ENCODE data around the gene ACOXL. TPM values are rescaled to one million over a fixed set of nuclear protein-coding genes. Genes with fewer than 3 reads are reported as not detected.

Gene ACOXL
- total and polyA plus RNA-seq, 9 of the 15 experiments (the other 6 are each of a cell fraction or from before 2014, with no cell fraction given) = 0.31 to 0.56 TPM; not detected in 7

- TF ChIP-seq, protein P1, sequence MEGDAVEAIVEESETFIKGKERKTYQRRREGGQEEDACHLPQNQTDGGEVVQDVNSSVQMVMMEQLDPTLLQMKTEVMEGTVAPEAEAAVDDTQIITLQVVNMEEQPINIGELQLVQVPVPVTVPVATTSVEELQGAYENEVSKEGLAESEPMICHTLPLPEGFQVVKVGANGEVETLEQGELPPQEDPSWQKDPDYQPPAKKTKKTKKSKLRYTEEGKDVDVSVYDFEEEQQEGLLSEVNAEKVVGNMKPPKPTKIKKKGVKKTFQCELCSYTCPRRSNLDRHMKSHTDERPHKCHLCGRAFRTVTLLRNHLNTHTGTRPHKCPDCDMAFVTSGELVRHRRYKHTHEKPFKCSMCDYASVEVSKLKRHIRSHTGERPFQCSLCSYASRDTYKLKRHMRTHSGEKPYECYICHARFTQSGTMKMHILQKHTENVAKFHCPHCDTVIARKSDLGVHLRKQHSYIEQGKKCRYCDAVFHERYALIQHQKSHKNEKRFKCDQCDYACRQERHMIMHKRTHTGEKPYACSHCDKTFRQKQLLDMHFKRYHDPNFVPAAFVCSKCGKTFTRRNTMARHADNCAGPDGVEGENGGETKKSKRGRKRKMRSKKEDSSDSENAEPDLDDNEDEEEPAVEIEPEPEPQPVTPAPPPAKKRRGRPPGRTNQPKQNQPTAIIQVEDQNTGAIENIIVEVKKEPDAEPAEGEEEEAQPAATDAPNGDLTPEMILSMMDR (IDR thresholded peaks at IDR 0.05 in 2 of 3, conservative IDR thresholded peaks at IDR 0.05 in 1 of 3; ENCODE audit: insufficient read depth in 2 of 3, low read depth in 1 of 3, low read length in 3 of 3) = no peak
- TF ChIP-seq, protein P2, sequence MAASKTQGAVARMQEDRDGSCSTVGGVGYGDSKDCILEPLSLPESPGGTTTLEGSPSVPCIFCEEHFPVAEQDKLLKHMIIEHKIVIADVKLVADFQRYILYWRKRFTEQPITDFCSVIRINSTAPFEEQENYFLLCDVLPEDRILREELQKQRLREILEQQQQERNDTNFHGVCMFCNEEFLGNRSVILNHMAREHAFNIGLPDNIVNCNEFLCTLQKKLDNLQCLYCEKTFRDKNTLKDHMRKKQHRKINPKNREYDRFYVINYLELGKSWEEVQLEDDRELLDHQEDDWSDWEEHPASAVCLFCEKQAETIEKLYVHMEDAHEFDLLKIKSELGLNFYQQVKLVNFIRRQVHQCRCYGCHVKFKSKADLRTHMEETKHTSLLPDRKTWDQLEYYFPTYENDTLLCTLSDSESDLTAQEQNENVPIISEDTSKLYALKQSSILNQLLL (CRISPR knock-in tag; IDR thresholded peaks at IDR 0.05; ENCODE audit: borderline replicate concordance) = no peak
Observed at GRCh38 chr2:110718382-110718781, 14.0 kb upstream of the ACOXL start (continued).

DNA sequence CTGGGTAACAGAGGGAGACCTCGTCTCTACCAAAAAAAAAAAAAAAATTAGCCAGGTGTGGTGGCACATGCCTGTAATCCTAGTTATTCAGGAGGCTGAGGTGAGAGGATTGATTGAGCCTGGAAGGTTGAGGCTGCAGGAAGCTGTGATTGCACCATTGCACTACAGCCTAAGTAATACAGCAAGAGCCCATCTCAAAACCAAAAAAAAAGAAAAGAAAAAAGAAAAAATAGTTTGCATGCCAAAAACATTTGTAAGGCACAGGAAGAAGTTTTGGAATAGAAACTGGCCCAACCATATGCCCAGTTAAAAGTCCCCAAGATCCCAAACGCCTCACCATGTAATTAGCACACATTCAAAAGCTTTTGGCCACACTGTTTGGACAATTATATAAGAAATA, 13.4 kb upstream of the ACOXL start:
- Histone ChIP-seq H3K9ac (ENCODE audit: insufficient read depth in 1 of 2, low read depth in 2 of 2, low read length in 2 of 2) (no peak overlapping the region), H4K20me1 (replicated peaks; ENCODE audit: control insufficient read depth, insufficient read depth, low read length) (no peaks in the 10 kb centered on the region), H3K36me3 (ENCODE audit: control insufficient read depth, insufficient read depth, low read length) (no peaks in the 10 kb centered on the region), H3K79me2 (ENCODE audit: control insufficient read depth, insufficient read depth, low read length) (no peaks in the 10 kb centered on the region), H2AFZ (ENCODE audit: low read depth, low read length) (no peak overlapping the region), H3K4me1 (replicated peaks in 1 of 2; ENCODE audit: control insufficient read depth in 2 of 2, insufficient read depth in 2 of 2, low read length in 2 of 2) (peaks cover 0 to 4% of the 10 kb centered on the region in 2 experiments; a peak in 2 of 5 replicates), H3K4me2 (ENCODE audit: insufficient read depth, low read length) (no peak overlapping the region), H3K9me1 (ENCODE audit: control insufficient read depth, insufficient read depth, low read length) (no peaks in the 10 kb centered on the region), H3K27ac (ENCODE audit: extremely low read depth, low read depth, low read length) (no peak overlapping the region), H3K4me3 (no peak overlapping the region), H3K27me3 (ENCODE audit: control insufficient read depth in 2 of 2, insufficient read depth in 2 of 2, low read length in 2 of 2) (peaks cover 13 to 15% of the 10 kb centered on the region in 2 experiments), H3K9me3 (replicated peaks; ENCODE audit: control insufficient read depth, insufficient read depth, low read depth, low read length) (no peaks in the 10 kb centered on the region)
- intact Hi-C loops (cut with micrococcal nuclease) = no loop called here
- POLR2A ChIA-PET = interaction anchor here (0.9 to 1.7 kb wide), 3 partner anchors 9 to 40 kb away, joined by 4 to 5 read pairs (median 4); no protein-coding TSS in a partner anchor
- in situ Hi-C loops (cut with MboI) = no loop called here
- CTCF ChIA-PET (ENCODE audit: low intra/inter-chr PET ratio) = no interaction called here
- ATAC-seq = no peak
- TF ChIP-seq ZNF780A (CRISPR knock-in tag; IDR thresholded peaks at IDR 0.05) = no peak
- WGBS (ENCODE audit: insufficient coverage, low coverage, missing lambda C conversion rate) = 0% methylated on average over 2 of the region's 2 CpGs
- no peak for DNase-seq (ENCODE audit: extremely low read depth in 1 of 4, low spot score in 3 of 4)
- no peak for FAIRE-seq
- no TSS peak for BruUV-seq (replicated peaks)

All from K562 (cell line).